K562 (cell line): Measurements from ENCODE around the gene MFAP1. TPM values are rescaled to one million over a fixed set of nuclear protein-coding genes. Genes with fewer than 3 reads are reported as not detected.

Experiments used
- CHD1 ChIP-seq: fragments of 200-600 bp; sonication (generic); IDR thresholded peaks from one replicate; pipeline ENCODE4 v1.6.1; 2012; ENCODE audit warnings: mild to moderate bottlenecking, moderate library complexity, low read length, inconsistent platforms
- DPF2 ChIP-seq: fragments of 450-650 bp; IDR thresholded peaks from 2 replicates; pipeline ENCODE4 v1.6.1; 2016
- E2F4 ChIP-seq: sonication (generic); formaldehyde crosslinking; IDR thresholded peaks from 2 replicates; pipeline ENCODE4 v1.8.0; 2022; ENCODE audit warnings: mild to moderate bottlenecking, low read depth, missing genetic modification reagents
- E2F5 ChIP-seq: sonication (generic); formaldehyde crosslinking; IDR thresholded peaks from 2 replicates; pipeline ENCODE4 v1.8.0; 2022; ENCODE audit warnings: mild to moderate bottlenecking, missing genetic modification reagents
- HLTF ChIP-seq: fragments of 450-650 bp; IDR thresholded peaks from 2 replicates; pipeline ENCODE4 v1.6.1; 2016
- HSF4 ChIP-seq: fragments of 250-450 bp; sonication (Bioruptor Pico); IDR thresholded peaks from 2 replicates; pipeline ENCODE4 v2.1.2; 2022; ENCODE audit warnings: mild to moderate bottlenecking, moderate library complexity, borderline replicate concordance
- MED1 ChIP-seq: sonication (generic); formaldehyde crosslinking; IDR thresholded peaks from 2 replicates; pipeline ENCODE4 v1.8.1; 2023; ENCODE audit warnings: missing genetic modification reagents, borderline replicate concordance
- MXI1 ChIP-seq: IDR thresholded peaks from 2 replicates; pipeline ENCODE4 v1.6.1; 2011; ENCODE audit warnings: low read depth, mild to moderate bottlenecking, improper control_type of control experiment, low read length
- TEAD4 ChIP-seq, 2 experiments: sonication (generic) in 1 of 2; formaldehyde crosslinking in 1 of 2; IDR thresholded peaks; 2 replicates each; pipeline versions ENCODE4 v1.6.1 to v1.8.0; 2012 to 2022; ENCODE audit warnings: borderline replicate concordance in 1 of 2, inconsistent platforms in 1 of 2, low read length in 1 of 2, mild to moderate bottlenecking in 1 of 2, missing genetic modification reagents in 1 of 2
- ZBTB40 ChIP-seq, 2 experiments: fragments of 450-650 bp in 1 of 2; sonication (generic) in 1 of 2; formaldehyde crosslinking in 1 of 2; IDR thresholded peaks; 2 replicates each; pipeline versions ENCODE4 v1.7.1 to v1.9.0; 2016 to 2022; ENCODE audit warnings: inconsistent platforms in 1 of 2, mild to moderate bottlenecking in 1 of 2, missing genetic modification reagents in 1 of 2
- ZNF324 ChIP-seq: fragments of 250-450 bp; sonication (Bioruptor Pico); IDR thresholded peaks from 2 replicates; pipeline ENCODE4 v1.4.0; 2020; ENCODE audit warnings: mild to moderate bottlenecking
- ZNF398 ChIP-seq: fragments of 250-450 bp; sonication (Bioruptor Pico); IDR thresholded peaks from 2 replicates; pipeline ENCODE4 v1.8.0; 2021; ENCODE audit warnings: moderate library complexity, mild to moderate bottlenecking, inconsistent platforms
- polyA plus RNA-seq, 8 experiments: library from polyadenylated mRNA; depleted of rRNA in 4 of 8; stranded (reverse) in 5 of 8; unstranded in 3 of 8; fragments of >200 nt; fragmentation: Nextera tagmentation in 2 of 8; fragmentation: Illumina TruSeq in 1 of 8; extraction: Ambion mirVana in 2 of 8; extraction: Trizol in 1 of 8; gene quantifications; 2 replicates each; pipeline versions ENCODE4 v1.2.1 to v1.2.3, GENCODE V29; 2011 to 2014; ENCODE audit warnings: inconsistent platforms in 1 of 8, missing spikeins in 1 of 8
- total RNA-seq, 7 experiments: library from RNA; depleted of rRNA in 6 of 7; stranded (reverse); fragments of >200 nt in 6 of 7; fragmentation: Illumina TruSeq in 2 of 7; extraction: Trizol in 2 of 7; gene quantifications; 2 replicates each; pipeline versions ENCODE4 v1.2.1 to v1.2.3, GENCODE V29; 2011 to 2021; ENCODE audit warnings: low replicate concordance in 1 of 7

MFAP1 gene
- total and polyA plus RNA-seq, 9 of the 15 experiments (the other 6 are each of a cell fraction or from before 2014, with no cell fraction given) = 34.9 to 64.1 (median 48.2) TPM

GRCh38 chr15:43792761-43793476, 31.6 kb downstream of the MFAP1 start (continued):
- TF ChIP-seq ZNF324 (CRISPR knock-in tag) (0 out of 2 replicates have a peak, but pooled peaks have one; percentile 7), HLTF (no peak), MED1 (CRISPR knock-in tag) (0 out of 2 replicates have a peak, but pooled peaks have one; percentile 6), MXI1 (no peak), CHD1 (peak; percentile 19), E2F4 (CRISPR knock-in tag) (no peak), DPF2 (no peak), E2F5 (no peak), ZNF398 (CRISPR knock-in tag) (no peak), ZBTB40 (IDR thresholded peaks at IDR 0.05) (no peak; the same call in 1 of the 2 replicates), ZBTB40 (CRISPR knock-in tag; IDR thresholded peaks at IDR 0.05) (no peak), HSF4 (no peak), TEAD4 (IDR thresholded peaks at IDR 0.05; ENCODE audit: low read length) (0 out of 2 replicates have a peak, but pooled peaks have one; percentile 26), TEAD4 (CRISPR knock-in tag; IDR thresholded peaks at IDR 0.05; ENCODE audit: borderline replicate concordance) (no peak)
